Measurements from ENCODE around the gene MAPKAPK2. TPM values are rescaled to one million over a fixed set of nuclear protein-coding genes. Genes with fewer than 3 reads are reported as not detected.

The MAPKAPK2 gene
- total and polyA plus RNA-seq, 2 experiments from 2014 or later = 12.8 to 39.4 TPM

DNA sequence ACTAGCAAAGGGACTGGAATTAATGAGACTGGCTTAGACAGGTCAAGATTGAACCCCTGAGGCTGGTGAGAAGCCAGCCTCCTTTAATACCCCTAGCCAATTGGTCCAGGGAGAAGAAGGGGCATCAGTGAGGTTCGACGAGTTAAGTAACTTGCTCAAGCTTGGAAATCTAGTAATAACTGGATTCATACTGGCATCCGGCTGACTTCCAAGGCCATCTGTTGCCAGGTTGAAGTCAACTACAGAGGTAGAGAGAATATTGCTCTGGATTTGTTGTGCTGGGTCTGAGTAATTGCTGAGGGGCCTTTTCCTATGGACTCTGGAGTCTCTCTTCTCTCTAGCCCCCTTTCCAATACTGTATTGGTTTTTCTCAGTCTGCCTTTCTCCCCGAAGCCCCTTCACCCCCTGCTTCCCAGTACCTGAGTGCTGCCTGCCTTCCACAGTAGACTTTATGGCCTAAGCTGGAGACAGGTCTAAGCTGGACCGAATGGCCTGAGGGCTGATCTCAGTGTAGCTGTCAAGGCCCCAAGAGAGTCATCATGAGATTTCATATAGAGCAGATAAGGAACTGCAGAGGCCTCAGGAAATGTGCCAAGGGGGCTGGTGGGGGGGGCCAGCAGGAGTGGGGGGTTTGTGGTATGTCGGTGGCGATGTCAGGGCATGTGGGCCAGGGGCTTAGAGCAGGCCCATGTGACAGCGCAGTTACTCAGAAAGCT is 43.4 kb downstream of the MAPKAPK2 start:
- Histone ChIP-seq H3K79me2 (peaks cover 56% of the 10 kb centered on the region), H4K20me1 (ENCODE audit: insufficient read depth, poor library complexity, severe bottlenecking) (peaks cover 62% of the 10 kb centered on the region)

DNA sequence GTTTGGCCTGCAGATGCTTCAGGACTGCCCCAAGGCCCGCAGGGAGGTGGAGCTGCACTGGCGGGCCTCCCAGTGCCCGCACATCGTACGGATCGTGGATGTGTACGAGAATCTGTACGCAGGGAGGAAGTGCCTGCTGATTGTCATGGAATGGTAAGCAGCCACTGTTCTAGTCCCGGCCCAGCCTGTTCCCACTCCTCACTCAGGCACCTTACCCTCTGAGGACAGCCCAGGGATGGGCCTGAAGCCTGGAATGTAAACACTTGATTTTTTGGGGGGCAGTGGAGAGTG is 43.9 kb downstream of the MAPKAPK2 start:
- H3K4me2 ChIP-seq = no peak overlapping the region
- DNase-seq (ENCODE audit: low spot score) = no peak
- no peaks in the 10 kb centered on the region for H3K27me3 ChIP-seq
- no peaks in the 10 kb centered on the region for H3K9me2 ChIP-seq (replicated peaks; ENCODE audit: insufficient read depth)
- H4K20me1 ChIP-seq (ENCODE audit: insufficient read depth, poor library complexity, severe bottlenecking) = peaks cover 57% of the 10 kb centered on the region
- H3K9me3 ChIP-seq (ENCODE audit: low read depth) = no peaks in the 10 kb centered on the region
- TF ChIP-seq EZH2phosphoT487 (IDR thresholded peaks at IDR 0.05; ENCODE audit: low read depth, severe bottlenecking, unreplicated experiment) (no peak), EZH2 (IDR thresholded peaks at IDR 0.05; ENCODE audit: borderline replicate concordance) (no peak)
- TF ChIP-seq, protein P1, sequence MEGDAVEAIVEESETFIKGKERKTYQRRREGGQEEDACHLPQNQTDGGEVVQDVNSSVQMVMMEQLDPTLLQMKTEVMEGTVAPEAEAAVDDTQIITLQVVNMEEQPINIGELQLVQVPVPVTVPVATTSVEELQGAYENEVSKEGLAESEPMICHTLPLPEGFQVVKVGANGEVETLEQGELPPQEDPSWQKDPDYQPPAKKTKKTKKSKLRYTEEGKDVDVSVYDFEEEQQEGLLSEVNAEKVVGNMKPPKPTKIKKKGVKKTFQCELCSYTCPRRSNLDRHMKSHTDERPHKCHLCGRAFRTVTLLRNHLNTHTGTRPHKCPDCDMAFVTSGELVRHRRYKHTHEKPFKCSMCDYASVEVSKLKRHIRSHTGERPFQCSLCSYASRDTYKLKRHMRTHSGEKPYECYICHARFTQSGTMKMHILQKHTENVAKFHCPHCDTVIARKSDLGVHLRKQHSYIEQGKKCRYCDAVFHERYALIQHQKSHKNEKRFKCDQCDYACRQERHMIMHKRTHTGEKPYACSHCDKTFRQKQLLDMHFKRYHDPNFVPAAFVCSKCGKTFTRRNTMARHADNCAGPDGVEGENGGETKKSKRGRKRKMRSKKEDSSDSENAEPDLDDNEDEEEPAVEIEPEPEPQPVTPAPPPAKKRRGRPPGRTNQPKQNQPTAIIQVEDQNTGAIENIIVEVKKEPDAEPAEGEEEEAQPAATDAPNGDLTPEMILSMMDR (IDR thresholded peaks at IDR 0.05; ENCODE audit: poor library complexity) = no peak
- H2AFZ ChIP-seq = no peak overlapping the region
- H3K27ac ChIP-seq = no peak overlapping the region
- H3K4me1 ChIP-seq (ENCODE audit: insufficient read depth) = peaks cover 5% of the 10 kb centered on the region
- WGBS (ENCODE audit: low lambda C conversion rate, missing lambda C conversion rate) = 88% methylated on average over 9 of the region's 9 CpGs
- H3K36me3 ChIP-seq (replicated peaks; ENCODE audit: insufficient read depth, low read depth) = no peaks in the 10 kb centered on the region
- H3K79me2 ChIP-seq = peaks cover 51% of the 10 kb centered on the region
- H3K4me3 ChIP-seq = no peak overlapping the region

More for the DNA sequence above, 43.4 kb downstream of the MAPKAPK2 start:
- Histone ChIP-seq H3K9me2 (replicated peaks; ENCODE audit: insufficient read depth) (no peaks in the 10 kb centered on the region), H3K27ac (no peak overlapping the region), H3K27me3 (no peaks in the 10 kb centered on the region), H3K4me1 (ENCODE audit: insufficient read depth) (peaks cover 10% of the 10 kb centered on the region), H2AFZ (no peak overlapping the region), H3K4me2 (no peak overlapping the region), H3K4me3 (no peak overlapping the region), H3K36me3 (replicated peaks; ENCODE audit: insufficient read depth, low read depth) (no peaks in the 10 kb centered on the region), H3K9me3 (ENCODE audit: low read depth) (no peaks in the 10 kb centered on the region)
- WGBS (ENCODE audit: low lambda C conversion rate, missing lambda C conversion rate) = 88% methylated on average over 8 of the region's 8 CpGs
- TF ChIP-seq EZH2 (IDR thresholded peaks at IDR 0.05; ENCODE audit: borderline replicate concordance) = no peak
- TF ChIP-seq, protein P1 (IDR thresholded peaks at IDR 0.05; ENCODE audit: poor library complexity) = no peak
- TF ChIP-seq EZH2phosphoT487 (IDR thresholded peaks at IDR 0.05; ENCODE audit: low read depth, severe bottlenecking, unreplicated experiment) = no peak
- DNase-seq (ENCODE audit: low spot score) = no peak

DNA sequence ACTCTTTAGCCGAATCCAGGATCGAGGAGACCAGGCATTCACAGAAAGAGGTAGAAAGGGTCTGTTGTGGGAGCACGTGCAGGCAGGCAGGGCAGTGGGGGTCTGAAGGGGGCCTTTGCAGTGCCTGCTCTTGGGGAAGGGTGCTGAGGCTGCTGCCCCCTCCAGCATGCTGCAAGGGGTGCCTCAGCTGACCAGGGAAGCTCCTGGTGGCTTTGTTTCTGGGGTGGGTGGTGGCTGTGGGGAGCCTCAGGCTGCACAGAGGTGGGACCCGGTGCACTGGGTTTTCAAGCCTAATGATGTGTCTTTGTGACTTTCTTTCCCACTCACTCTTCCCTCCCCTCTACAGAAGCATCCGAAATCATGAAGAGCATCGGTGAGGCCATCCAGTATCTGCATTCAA is 44.3 kb downstream of the MAPKAPK2 start:
- H3K4me1 ChIP-seq (ENCODE audit: insufficient read depth) = peaks cover 3% of the 10 kb centered on the region
- H2AFZ ChIP-seq = no peak overlapping the region
- H3K4me2 ChIP-seq = no peak overlapping the region
- H3K4me3 ChIP-seq = no peak overlapping the region
- H3K79me2 ChIP-seq = peaks cover 48% of the 10 kb centered on the region
- no peaks in the 10 kb centered on the region for H3K27me3 ChIP-seq
- H3K9me3 ChIP-seq (ENCODE audit: low read depth) = no peaks in the 10 kb centered on the region
- WGBS (ENCODE audit: low lambda C conversion rate, missing lambda C conversion rate) = 95% methylated on average over 6 of the region's 6 CpGs
- H3K27ac ChIP-seq = no peak overlapping the region
- H3K9me2 ChIP-seq (replicated peaks; ENCODE audit: insufficient read depth) = no peaks in the 10 kb centered on the region
- no peaks in the 10 kb centered on the region for H3K36me3 ChIP-seq (replicated peaks; ENCODE audit: insufficient read depth, low read depth)
- no peak for DNase-seq (ENCODE audit: low spot score)
- peaks cover 53% of the 10 kb centered on the region for H4K20me1 ChIP-seq (ENCODE audit: insufficient read depth, poor library complexity, severe bottlenecking)
- TF ChIP-seq EZH2 (IDR thresholded peaks at IDR 0.05; ENCODE audit: borderline replicate concordance) = no peak
- TF ChIP-seq, protein P1 (IDR thresholded peaks at IDR 0.05; ENCODE audit: poor library complexity) = no peak
- TF ChIP-seq EZH2phosphoT487 (IDR thresholded peaks at IDR 0.05; ENCODE audit: low read depth, severe bottlenecking, unreplicated experiment) = no peak

Data from hepatocyte (in vitro differentiated cells).